Measurements from ENCODE around the gene ZNF823. TPM values are rescaled to one million over a fixed set of nuclear protein-coding genes. Genes with fewer than 3 reads are reported as not detected.

The ZNF823 gene
- total RNA-seq, 2 donors from 2014 or later, result 8.2 to 11.0 TPM

- DNase-seq (ENCODE audit: low spot score) (no peak), ATAC-seq (ENCODE audit: insufficient number of reproducible peaks, low FRiP score, low read depth) (no peak)
- TF ChIP-seq CTCF (IDR thresholded peaks at IDR 0.05), result no peak
- Histone ChIP-seq H3K4me1 (ENCODE audit: control insufficient read depth in 1 of 2, low read depth in 2 of 2) (no peaks in the 10 kb centered on the region), H3K27ac (no peak overlapping the region), H3K9me3 (peaks cover 19% of the 10 kb centered on the region), H3K27me3 (replicated peaks; ENCODE audit: insufficient read depth) (no peaks in the 10 kb centered on the region), H3K36me3 (no peaks in the 10 kb centered on the region), H3K4me3 (no peak overlapping the region)
Observed at GRCh38 chr19:11752244-11752736, 13.5 kb upstream of the ZNF823 start.

GRCh38 chr19:11749751-11750150 is 11.0 kb upstream of the ZNF823 start:
- Histone ChIP-seq H3K4me3 (no peak overlapping the region), H3K36me3 (no peaks in the 10 kb centered on the region), H3K27me3 (replicated peaks; ENCODE audit: insufficient read depth) (no peaks in the 10 kb centered on the region), H3K4me1 (ENCODE audit: control insufficient read depth in 1 of 2, low read depth in 2 of 2) (no peaks in the 10 kb centered on the region), H3K9me3 (peaks cover 19% of the 10 kb centered on the region), H3K27ac (no peak overlapping the region)
- DNase-seq (ENCODE audit: low spot score) (no peak), ATAC-seq (ENCODE audit: insufficient number of reproducible peaks, low FRiP score, low read depth) (no peak)
- TF ChIP-seq CTCF (IDR thresholded peaks at IDR 0.05), result no peak

- no peak overlapping the region for H3K27ac ChIP-seq
- ATAC-seq (ENCODE audit: insufficient number of reproducible peaks, low FRiP score, low read depth) (no peak), DNase-seq (ENCODE audit: low spot score) (no peak)
- no peaks in the 10 kb centered on the region for H3K4me1 ChIP-seq (ENCODE audit: control insufficient read depth in 1 of 2, low read depth in 2 of 2)
- H3K27me3 ChIP-seq (replicated peaks; ENCODE audit: insufficient read depth), result no peaks in the 10 kb centered on the region
- no peak for TF ChIP-seq CTCF (IDR thresholded peaks at IDR 0.05)
- peaks cover 17% of the 10 kb centered on the region for H3K9me3 ChIP-seq
- no peaks in the 10 kb centered on the region for H3K36me3 ChIP-seq
- H3K4me3 ChIP-seq, result no peak overlapping the region
Observed at GRCh38 chr19:11747277-11747676, 8.5 kb upstream of the ZNF823 start.

- Histone ChIP-seq H3K4me3 (no peak overlapping the region), H3K27ac (no peak overlapping the region), H3K4me1 (ENCODE audit: control insufficient read depth in 1 of 2, low read depth in 2 of 2) (no peaks in the 10 kb centered on the region), H3K36me3 (no peaks in the 10 kb centered on the region), H3K27me3 (replicated peaks; ENCODE audit: insufficient read depth) (no peaks in the 10 kb centered on the region), H3K9me3 (peaks cover 13% of the 10 kb centered on the region)
- no peak for ATAC-seq (ENCODE audit: insufficient number of reproducible peaks, low FRiP score, low read depth)
- no peak for DNase-seq (ENCODE audit: low spot score)
- TF ChIP-seq CTCF (IDR thresholded peaks at IDR 0.05), result no peak
Observed at GRCh38 chr19:11745869-11746268, 7.1 kb upstream of the ZNF823 start.

DNA sequence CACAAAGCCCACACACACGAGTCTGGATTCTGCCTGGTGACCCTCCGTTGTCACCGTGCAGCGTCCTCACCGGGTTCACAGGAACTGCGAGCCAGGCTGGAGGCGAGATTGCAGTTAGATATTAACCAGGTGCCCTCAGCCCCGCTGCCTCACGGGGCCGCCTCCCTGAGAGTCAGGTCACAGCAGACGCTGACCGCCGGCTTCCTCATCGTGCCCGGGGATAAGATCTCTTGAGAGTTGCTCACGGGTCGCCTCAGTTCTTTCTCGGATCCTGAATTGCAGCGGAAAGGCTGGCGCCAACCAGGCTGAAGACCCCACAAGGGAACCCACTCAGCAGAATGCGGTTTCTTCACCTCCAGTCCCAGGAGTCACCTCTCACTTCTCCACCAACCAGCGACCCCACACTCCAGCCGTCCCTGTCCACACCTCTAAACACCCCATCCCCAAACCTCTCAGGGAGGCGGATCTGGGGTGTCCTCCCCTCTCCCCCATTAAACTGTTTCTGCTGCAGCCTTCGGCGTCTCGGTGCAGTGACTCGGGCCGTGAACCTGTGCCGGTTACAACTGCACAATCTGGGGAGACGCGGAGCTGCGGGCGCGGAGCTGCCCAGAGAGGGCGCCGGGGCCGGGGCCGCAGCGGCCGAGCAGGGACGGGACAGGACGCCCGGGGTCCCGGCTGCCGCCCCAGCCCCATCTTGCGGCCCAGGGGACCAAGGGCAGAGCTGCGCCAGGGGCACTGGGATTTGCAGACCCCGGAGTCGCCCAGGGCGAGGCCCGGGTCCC is 591 bp downstream of the ZNF823 start:
- TF ChIP-seq CTCF (IDR thresholded peaks at IDR 0.05), result no peak
- peak; percentile 2 for DNase-seq (ENCODE audit: low spot score)
- peak overlapping the region; percentile 88 for H3K4me3 ChIP-seq
- no peaks in the 10 kb centered on the region for H3K27me3 ChIP-seq (replicated peaks; ENCODE audit: insufficient read depth)
- no peak for ATAC-seq (ENCODE audit: insufficient number of reproducible peaks, low FRiP score, low read depth)
- peaks cover 12 to 24% of the 10 kb centered on the region in 2 donors for H3K4me1 ChIP-seq (ENCODE audit: control insufficient read depth in 1 of 2, low read depth in 2 of 2)
- H3K9me3 ChIP-seq, result no peaks in the 10 kb centered on the region
- H3K27ac ChIP-seq, result peak overlapping the region; percentile 70 to 87
- H3K36me3 ChIP-seq, result no peaks in the 10 kb centered on the region
